ENCODE results near the gene TFR2.

TFR2 gene

DNA sequence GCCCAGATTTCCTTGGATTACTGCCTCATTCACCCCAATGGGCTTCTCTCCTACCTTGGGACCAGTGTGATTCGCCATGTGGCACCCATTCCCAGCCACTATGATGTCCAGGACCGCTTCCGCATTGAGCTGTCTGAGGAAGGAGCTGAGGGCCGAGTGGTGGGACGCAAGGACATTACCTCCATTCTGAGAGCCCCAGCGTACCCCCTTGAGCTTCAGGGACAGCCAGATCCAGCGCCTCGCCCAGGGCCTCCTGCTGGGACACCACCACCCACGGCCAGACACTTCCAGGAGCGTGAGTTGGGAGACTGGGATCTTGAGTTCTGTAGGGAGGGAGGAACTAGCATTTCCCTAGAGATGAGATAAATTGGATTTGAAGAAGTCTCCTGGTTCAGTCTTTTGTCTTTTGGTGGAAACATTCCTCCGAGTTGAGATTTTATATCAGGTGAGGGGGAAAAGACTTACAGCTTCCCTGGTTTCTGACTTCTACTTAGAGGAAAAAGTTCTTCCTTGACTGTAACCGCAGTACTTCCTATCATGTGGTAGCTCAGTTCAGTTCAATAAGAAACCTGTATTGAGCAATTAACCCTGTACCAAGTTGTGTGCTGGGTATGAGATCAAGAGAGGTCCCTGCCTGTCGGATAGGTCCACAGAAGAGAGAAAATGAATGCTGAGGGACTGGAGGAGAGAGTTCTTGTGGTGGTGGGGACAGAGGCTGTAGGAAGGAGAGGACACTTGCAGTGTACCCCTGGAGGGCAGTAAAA is 27.8 kb downstream of the TFR2 start:
- in situ Hi-C loops (cut with MboI; ENCODE audit: low sequenced_read_pairs) = no loop called here

DNA sequence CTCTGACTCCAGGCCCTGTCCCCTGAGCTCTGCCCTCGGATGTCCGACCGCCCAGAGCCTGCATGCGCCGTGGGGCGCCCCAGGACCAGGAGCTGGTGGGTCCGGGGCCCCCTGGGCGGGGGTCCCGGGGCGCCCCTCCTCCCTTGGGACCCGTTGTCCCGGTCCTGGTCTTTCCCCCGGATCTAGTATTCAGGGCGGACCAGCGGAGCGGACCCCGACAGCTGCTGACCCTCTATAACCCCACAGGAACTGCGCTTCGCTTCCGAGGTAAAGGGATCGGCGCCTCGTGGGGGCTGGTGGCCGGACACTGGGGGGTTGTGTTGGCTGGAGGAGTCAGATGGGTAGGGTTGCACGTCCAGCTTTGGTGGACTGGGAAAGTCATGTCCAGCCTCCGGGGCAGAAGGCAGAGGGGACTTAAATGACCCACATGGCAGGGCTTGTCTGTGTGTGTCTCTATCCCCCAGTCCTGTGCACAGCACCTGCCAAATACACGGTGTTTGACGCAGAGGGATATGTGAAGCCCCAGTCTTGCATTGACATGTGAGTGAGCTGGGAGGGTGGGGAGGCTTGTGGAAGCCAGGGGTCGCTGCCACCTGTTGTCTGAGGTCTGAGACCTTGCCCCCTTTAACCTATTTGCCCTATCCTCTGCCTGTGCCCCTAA is 28.5 kb downstream of the TFR2 start:
- in situ Hi-C loops (cut with MboI; ENCODE audit: low sequenced_read_pairs) = no loop called here

DNA sequence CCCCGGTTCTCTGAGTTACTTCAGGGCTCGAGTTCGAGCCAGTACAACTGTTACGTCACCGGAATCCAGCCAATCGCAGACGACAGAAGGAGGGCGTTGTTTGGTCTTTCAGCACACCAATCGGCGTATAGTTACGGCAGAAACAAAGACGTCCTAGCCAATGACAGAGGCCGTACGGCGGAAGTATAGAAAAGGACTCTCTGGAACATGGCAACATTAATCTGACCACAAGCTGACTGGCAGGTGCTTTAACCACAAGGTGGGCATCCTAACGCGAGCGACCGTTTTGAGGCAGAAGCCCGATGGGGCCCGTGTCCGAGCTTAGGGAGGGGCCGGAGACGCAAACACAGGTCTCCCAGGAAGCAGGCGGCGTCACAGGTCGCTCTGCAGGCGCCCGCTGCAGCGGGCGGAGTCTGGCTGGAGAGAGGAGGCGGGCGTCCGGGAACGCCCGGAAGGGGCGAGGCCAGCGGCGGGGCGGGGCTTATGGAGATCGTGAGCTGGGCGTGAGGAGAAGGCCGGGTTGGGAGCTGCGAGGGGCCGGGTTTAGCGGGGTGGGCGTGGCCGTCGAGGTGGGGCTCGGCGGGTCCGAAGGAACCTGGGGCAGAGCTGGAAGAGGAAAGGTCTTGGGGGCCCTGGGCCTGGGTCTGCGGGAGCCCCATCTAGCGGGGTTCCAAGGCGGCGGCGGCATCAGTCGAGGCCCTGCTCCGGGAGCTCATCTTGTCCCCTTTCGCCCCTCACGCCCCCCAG is 29.2 kb downstream of the TFR2 start, which contains the start of gene MOSPD3:
Gene MOSPD3, plus strand, starts transcription at position 558 of the 747 bp plus-strand sequence. CDS start 252 bp downstream, outside the sequence.
- in situ Hi-C loops (cut with MboI; ENCODE audit: low sequenced_read_pairs) = no loop called here

DNA sequence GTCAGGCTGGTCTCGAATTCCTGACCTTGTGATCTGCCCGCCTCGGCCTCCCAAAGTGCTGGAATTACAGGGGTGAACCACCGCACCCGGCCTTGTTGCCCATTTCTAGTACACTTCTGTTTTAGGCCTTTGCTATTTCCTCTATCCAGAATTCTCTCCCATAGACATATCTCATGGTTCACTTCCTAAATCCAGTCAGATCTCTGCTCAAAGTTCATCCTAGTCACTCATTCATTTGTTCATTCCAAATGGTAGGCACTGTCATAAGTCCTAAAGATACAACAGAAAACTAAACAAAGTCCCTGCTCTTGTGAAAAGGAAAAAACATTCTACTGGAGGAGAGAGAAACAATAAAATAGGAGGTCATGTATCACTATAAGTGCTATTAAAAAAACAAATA is 31.4 kb downstream of the TFR2 start:
- in situ Hi-C loops (cut with MboI; ENCODE audit: low sequenced_read_pairs) = no loop called here

DNA sequence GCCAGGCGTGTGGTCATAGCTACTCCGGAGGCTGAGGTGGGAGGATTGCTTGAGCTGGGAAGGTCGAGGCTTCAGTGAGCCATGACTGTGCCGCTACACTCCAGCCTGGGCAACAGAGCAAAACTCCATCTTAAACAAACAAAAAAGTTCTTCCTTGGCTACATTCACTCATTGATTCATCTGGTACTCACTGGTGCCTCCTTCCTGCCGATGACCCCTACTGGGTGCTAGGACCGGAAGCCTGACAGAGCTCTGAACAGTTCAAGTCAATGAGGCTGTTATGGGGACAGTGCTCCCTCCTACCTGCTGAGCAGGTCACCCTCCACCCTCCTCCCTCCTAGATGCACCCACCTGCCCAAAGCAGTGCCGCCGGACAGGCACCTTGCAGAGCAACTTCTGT is 34.2 kb downstream of the TFR2 start:
- in situ Hi-C loops (cut with MboI; ENCODE audit: low sequenced_read_pairs) = no loop called here

DNA sequence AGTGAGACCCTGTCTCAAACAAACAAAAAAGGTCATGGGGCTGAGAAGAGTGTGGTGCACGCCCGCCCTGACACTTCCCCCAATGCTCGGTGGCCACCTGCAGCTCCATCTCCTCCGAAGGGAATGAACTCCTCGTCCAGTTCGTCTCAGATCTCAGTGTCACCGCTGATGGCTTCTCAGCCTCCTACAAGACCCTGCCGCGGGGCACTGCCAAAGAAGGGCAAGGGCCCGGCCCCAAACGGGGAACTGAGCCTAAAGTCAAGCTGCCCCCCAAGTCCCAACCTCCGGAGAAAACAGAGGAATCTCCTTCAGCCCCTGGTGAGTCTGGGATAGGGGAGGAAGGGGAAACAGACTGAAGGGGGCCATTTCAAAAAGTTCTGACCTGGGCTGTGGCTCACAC is 35.0 kb downstream of the TFR2 start:
- in situ Hi-C loops (cut with MboI; ENCODE audit: low sequenced_read_pairs) = no loop called here

DNA sequence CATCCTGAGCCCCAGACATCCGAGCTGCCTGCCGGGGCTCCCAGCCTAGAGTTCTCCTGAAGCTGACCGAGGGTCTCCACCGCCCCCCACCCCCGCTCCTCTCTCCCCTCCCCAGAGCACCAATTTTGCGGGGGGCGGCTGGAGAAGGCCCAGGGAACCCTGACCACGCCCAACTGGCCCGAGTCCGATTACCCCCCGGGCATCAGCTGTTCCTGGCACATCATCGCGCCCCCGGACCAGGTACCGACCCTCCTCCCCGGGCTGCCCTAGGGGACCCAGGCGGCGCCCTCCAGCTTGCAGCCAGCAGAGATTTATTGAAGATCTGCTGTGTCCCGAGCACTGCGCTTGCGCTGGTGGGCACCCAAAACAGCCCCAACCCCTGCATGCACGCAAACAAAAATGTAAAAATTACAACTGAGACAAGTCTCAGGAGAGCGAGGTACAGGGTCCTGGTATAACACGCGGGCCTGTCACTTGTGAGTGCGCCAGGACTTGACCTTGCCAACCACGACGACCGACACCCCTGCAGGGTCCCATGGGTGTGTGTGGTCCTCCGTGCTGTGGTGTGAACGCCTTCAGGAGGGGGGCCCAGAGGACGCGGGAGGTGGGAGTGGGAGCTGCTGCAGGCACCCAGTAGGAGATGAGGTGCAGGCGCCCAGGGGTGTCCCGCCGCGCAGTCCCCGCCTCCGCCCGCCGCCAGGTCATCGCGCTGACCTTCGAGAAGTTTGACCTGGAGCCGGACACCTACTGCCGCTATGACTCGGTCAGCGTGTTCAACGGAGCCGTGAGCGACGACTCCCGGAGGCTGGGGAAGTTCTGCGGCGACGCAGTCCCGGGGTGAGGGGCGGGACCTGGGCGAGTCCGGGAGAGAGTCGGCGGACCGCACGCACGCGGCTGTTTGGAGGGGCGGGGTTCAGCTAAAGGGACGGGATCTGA is 36.1 kb downstream of the TFR2 start:
- in situ Hi-C loops (cut with MboI; ENCODE audit: low sequenced_read_pairs) = no loop called here

DNA sequence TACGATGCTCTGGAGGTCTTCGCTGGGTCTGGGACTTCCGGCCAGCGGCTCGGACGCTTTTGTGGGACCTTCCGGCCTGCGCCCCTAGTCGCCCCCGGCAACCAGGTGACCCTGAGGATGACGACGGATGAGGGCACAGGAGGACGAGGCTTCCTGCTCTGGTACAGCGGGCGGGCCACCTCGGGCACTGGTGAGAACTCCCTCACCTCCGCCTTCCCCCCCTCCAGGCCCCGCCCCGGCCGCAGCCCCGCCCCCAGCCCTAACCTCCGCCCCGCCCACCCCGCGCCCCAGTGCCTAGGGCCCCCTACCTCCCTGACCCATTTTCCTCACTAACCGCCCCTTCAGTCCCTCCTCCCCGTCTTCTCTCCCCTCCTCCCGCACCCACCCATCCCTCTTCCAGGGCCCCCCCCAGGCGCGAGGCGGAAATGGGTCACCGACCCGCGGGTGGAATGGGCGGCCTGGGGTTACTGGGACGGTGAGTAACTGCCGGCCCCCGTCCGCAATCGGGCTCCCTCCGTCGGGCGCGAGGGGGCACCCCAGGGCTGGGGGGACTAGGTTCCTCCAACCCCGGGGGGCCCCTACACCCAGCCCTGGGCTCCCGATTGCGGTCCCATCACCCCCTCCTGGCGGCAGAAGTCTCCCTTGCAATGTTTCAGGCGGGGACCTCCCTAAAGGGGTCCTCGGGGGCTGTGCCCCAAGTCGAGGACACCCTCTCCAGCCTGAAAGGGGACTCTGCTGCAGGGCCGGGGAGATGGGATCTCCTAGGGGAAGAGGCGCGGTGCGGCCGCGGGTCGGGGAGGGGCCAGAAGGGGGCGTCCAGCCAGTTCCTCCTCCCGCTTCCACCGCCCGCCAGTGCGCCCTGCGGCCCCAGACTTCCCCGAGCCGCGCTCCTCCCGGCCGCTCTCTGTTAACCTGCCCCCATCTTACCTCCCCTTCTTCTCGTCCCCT is 37.0 kb downstream of the TFR2 start:
- in situ Hi-C loops (cut with MboI; ENCODE audit: low sequenced_read_pairs) = no loop called here

DNA sequence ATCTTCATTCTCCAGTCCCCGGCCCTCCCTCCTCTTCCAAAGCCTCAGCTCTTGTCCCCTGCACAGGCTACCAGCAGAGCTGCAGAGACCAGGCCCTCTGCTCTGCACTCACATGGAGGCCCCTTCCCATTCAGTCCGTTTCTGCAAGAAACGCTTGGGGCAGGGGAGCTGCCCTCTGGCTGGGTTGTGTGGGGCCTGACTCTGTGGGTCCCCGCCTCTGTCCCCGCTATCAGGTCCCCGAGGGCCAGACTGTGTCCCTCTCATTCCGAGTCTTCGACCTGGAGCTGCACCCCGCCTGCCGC is 37.7 kb downstream of the TFR2 start:
- in situ Hi-C loops (cut with MboI; ENCODE audit: low sequenced_read_pairs) = no loop called here

DNA sequence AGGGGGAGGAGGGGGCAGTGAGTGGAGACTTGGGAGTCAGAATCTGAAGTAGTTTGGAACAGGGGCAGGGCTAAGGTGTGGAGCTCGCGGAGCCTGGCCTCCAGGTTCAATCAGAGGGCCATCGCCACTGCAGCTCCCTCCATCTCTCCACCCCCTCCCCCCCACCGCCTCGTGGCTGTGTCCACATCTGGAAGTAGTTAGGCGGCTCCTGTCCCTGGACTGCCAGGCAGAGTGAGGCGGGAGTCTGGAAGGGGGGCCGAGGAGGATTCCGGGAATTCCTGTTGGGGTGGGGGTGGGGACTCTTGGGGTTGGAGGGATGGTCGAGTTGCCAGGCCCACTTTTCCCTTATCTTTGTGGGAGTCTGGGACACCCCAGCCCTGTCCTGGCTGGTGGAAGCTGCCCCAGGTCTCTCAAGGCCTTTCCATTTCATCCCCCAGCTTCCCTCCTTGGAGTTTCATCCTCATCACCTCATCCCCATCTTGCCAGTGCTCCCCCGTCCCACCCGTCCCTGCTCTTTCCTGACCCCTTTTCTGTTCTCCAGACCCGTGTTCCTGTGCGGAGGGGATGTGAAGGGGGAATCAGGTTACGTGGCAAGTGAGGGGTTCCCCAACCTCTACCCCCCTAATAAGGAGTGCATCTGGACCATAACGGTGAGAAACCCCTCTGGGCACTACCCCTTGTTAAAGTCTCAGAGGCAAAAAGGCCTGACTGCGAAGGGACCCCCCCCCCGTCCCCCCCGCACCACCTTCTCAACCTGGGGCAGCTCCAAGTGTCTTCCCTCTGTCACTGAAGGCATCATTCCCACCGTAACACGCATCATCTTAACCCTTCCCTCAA is 38.2 kb downstream of the TFR2 start:
- in situ Hi-C loops (cut with MboI; ENCODE audit: low sequenced_read_pairs) = no loop called here

DNA sequence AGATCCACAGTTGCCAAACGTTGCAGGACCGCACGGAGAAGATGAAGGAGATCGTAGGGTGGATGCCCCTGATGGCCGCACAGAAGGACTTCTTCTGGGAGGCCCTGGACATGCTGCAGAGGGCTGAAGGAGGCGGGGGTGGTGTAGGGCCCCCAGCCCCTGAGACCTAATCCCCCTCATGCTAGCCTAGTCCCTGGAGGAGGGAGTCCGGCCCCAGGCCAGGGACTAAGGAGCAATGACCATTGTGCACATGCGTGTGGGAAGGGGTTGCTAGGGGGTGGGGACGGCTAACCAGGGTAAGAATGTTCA is 40.7 kb downstream of the TFR2 start:
- in situ Hi-C loops (cut with MboI; ENCODE audit: low sequenced_read_pairs) = no loop called here

DNA sequence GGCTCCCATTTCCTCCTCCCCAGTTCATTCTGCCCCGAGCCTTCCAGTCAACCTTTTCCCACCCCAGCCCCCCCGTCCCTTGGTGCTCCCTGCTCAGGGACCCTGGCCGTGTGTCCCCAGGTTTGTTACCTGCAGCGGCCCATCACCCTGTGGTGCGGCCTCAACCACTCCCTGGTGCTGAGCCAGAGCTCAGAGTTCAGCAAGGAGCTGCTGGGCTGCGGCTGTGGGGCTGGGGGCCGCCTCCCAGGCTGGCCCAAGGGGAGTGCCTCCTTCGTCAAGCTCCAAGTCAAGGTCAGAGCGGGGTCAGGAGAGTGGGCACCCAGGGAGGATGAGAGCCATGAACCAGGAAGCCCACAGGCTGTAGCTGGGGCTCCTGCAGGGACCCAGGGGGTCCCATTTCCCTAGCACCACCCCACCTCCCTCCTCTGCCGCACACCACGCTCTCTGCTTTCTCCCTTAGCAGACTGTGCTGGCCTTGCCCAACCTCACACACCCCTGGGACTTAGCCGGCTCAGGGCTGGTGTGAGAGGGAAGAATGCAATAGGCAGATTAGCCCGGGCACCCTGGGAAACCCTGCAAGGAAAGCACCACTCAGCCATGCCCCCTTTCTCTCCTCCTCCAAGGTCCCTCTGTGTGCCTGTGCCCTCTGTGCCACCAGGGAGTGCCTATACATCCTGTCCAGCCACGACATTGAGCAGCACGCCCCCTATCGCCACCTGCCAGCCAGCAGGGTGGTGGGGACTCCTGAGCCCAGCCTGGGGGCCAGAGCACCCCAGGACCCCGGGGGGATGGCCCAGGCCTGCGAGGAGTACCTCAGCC is 41.2 kb downstream of the TFR2 start:
- in situ Hi-C loops (cut with MboI; ENCODE audit: low sequenced_read_pairs) = no loop called here

DNA sequence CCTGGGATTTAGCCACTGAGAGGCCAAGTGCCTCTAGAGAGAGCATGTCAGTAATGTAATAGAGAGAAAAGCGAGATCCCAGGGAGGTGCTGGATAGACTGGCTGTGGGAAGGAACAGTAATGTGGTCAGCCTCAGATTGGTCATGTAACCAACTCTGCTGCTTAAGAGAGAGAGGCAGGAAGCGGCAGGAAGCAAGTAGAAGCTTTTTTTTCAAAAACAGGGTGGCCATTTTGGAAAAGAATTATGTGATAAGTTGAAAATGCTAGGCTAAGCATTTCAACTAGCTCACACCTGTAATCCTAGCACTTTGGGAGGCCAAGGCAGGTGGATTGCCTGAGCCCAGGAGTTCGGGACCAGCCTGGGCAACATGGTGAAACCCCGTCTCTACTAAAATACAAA is 42.9 kb downstream of the TFR2 start:
- in situ Hi-C loops (cut with MboI; ENCODE audit: low sequenced_read_pairs) = no loop called here

DNA sequence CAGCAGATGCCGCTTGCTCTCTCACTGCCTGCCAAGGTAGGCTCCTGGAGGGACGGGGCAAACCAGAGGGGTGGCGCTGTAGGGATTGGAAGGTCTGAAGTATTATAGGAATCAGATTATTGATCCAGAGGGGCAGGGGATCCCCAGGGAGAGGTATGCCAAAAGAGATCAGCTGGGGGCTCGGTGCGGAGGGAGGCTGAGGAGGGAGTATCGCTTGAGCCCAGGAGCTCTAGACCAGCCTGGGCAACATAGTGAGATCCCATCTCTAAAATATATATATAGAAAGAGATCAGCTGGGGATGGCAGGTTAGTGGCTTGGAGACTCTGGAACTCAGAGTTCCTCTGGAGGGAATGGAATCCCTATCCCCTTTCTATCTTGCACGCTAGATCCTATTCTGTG is 46.2 kb downstream of the TFR2 start:
- in situ Hi-C loops (cut with MboI; ENCODE audit: low sequenced_read_pairs) = no loop called here

DNA sequence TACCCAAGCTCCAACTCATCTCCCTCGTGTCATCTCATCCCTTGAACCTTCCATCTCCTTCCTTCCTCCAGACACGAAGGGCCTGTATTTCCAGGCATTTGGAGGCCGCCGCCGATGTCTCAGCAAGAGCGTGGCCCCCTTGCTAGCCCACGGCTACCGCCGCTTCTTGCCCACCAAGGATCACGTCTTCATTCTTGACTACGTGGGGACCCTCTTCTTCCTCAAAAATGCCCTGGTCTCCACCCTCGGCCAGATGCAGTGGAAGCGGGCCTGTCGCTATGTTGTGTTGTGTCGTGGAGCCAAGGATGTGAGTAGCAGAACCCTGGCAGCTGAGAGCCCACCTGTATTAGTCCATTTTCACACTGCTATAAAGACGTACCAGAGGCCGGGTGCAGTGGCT is 49.8 kb downstream of the TFR2 start:
- in situ Hi-C loops (cut with MboI; ENCODE audit: low sequenced_read_pairs) = no loop called here

DNA sequence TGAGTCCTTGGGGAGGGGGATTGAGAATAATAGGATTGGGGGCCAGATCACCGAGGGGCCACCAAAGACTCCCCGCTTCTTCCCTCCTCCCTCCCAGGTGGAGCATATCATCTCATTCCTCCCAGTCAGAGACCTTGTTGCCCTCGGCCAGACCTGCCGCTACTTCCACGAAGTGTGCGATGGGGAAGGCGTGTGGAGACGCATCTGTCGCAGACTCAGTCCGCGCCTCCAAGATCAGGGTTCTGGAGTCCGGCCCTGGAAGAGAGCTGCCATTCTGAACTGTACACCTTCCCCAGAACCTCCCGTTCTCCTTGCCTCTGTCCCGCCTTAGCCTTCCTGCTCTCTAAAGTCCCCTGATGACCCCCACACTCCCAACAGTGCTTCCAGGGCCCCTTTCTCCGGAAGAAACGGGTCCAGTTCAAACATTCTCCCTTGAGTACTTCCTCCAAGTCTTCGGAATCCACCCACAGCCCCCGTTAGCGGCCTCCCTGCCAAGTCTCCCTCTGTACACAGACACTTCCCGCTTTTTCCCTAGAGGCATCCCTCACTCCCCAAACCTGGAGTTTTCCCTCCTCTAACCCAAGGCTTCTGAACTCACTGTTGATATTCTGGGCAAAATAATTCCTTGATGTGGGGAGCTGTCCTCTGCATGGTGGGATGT is 51.1 kb downstream of the TFR2 start:
- in situ Hi-C loops (cut with MboI; ENCODE audit: low sequenced_read_pairs) = no loop called here

DNA sequence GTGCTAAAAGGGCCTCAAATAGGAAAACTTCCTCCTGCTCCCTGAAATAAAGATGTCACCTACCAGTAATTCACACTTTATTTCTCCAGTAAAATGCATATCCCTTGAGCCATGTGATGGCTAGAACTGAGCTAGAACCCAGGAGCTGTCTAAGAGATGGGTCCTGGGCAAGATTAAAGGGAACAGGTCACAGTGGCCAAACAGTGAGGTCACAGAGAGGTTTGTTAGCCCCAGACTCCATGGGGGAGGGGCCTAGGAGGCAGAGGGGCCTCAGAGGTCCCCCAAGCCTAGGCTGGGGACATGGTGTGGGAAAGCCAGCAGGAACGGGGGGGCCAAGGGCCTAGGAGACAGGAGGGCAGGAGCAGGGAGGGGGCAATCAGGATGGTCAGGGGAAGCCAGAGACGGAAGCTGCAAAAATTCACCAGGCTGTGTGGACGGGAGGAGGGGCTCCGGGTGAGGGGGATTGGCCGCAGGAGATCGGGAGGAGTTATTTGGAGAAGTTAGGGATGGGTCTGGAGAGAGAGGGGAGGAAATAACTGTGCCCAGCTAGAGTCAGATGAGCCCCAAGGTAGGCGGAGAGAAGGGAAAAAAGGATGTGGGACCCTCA is 51.9 kb downstream of the TFR2 start:
- in situ Hi-C loops (cut with MboI; ENCODE audit: low sequenced_read_pairs) = no loop called here

All from HL-60/S4 (cell line).